ENCODE measurements around the gene ILDR2.

The ILDR2 gene

DNA sequence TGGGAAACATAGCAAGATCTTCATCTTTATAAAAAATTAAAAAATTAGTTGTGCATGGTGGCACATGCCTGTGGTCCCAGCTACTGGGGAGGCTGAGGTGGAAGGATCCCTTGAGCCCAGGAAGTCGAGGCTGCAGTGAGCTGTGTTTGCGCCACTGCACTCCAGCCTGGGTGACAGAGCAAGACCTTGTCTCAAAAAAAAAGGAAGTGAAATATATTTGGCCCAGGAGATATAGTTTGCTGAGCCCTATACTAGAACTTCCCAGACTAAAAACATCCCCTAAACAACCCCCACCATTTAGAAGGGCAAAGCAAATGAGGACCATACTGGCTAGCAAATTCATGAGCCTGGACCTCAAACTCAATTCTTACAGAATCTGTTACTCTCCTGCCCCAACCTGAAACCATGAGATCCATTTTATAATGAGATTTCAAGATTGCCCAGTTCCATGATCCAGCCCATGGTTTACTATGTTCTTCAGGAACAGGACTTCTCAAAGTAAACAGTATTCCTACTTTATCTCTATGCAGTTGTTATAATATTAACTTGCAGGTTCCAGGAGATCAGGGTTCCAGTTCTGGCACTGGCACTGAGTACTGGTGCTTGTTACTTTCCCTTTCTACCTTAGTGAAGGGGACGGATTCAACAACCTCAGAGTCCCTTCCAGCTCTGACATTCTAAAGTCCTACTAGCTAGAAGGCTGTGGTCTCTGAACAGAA is 50.4 kb downstream of the ILDR2 start:
- no peak for DNase-seq

DNA sequence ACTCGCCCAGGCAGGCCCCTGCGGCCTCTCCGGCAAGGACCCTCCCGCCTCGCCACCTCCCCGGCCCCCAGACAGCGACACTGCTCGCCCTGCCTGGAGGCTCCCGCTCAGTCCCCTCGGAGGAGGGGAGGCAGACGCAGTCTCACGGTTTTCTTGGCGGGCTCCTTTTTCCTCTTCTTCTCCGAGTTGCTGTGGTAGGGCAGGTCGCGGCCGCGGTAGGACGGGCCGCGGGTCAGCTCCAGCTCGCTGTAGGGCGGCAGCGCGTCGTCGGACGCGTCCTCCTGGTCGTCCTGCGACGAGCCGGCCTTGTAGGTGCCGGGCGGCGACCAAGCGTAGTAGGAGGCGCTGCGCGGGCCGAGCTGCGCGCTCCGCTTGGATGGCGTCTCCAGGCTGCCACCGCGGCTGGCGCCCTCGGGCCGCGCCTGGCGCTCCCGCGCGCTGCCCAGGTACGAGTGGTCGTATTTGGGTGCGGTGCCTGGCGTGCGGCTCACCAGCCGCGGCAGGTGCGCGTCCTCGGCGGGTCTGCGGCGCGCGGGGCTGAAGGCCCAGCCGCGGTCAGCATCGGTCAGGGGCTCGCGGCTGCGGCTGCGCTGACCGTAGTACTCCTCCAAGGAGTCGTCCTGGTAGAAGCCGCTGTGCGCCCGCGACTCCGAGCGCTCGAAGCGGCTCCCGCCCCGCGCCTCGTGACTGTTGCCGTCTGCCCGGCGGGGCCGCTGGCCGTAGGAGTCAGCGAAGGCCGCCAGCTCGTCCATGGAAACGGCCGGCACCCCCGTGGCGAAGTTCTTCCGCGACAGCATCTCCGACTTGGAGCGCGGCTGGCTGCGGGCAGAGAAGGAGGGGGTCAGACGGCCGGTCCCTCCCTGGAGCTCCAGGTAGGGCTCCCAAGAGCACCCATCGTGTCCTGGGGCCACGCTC is 54.5 kb downstream of the ILDR2 start:
- DNase-seq = no peak

DNA sequence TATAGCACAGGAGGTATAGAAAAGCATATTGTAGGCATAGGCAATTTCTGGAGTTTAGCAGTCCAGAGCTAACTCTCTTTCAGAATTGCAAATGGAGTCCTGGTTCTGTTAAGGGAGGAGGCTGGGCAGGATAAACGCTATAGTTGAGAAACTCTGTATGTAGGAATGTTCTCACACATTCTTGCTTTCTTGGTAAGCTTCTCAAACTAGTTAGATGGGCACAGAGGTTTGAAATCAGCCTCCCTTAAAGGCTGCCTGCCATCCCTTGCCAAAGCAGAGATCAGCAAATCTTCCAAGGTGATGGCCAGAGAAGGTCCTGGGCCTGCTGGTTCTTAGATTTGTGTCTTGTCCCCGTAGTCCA is 56.4 kb downstream of the ILDR2 start:
- DNase-seq = no peak

DNA sequence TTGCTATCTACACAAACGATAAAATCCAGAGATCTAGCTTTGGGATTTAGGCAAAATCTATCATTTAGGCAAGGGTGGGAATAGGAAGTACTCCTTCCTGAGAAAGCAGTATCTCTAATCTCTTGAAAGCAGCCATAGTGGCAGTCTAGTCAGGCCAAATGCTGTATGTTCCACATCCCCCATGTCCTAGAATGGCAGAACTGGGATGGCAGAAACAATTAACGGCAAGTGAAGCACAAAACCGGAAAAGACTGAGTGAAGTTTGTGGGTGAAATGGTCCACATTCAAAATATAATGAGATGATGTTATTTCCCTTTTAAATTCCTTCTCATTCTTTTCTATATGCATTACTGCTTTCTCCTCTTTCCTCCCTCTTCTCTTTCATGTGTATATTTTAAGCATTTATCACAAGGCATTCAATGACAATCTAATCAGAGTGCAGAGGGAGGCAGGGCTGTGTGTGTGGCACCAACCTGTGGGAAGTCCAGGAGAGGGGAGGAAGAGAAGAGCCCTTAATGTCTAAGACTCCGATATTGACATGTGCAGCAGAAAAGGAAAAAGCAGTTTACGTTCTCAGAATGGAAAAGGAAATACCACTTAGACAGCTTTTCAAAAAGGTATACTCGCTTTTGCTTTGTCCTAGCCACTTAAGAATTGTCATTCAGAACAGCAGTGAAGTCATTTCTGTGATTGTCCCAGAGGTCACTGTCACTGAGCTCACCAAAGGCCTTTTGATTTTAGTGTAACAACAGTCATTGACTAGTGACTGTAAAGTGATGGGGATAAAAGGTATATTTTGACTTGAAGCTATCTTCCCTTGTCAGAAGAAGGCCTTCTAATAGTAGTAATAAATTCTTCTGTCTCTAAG is 57.0 kb downstream of the ILDR2 start:
- no peak for DNase-seq

DNA sequence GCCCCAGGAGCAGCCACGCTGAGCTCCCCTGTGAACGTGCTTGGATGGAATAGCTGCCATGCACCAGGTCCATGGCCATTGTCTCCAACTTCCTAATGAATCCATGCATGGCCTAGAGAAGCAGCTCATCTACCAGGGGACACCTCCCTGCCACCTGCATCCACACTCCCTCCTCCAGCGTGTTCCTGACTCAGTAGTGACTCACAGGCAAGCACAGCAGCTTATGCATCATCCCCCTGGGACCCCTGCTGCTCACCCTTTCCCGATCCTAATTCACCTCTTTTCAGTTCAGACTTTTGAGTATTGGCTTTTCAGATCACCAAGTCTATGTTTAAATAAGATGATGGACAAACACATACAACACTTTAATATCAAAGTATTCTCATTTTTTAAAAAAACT is 59.4 kb downstream of the ILDR2 start:
- peak; percentile 14 for DNase-seq

DNA sequence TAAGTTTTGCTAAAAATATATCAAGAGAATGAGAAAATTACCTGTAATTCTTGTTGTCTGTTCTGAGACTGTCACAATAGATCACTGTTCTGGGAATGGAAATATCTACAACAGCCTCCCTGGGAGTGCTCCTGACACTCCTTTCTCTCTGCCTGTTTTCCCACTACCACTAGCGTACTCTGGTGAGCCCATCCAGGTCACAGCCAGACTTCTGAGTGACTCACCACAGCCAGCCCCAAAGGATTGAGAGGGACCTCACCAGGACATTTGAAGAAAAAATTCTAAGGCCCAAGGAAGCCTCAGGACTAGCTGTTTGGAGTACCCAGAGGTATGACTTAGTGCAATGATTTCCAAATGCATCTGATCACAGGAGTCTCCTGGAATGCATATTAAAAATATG is 60.3 kb downstream of the ILDR2 start:
- no peak for DNase-seq

DNA sequence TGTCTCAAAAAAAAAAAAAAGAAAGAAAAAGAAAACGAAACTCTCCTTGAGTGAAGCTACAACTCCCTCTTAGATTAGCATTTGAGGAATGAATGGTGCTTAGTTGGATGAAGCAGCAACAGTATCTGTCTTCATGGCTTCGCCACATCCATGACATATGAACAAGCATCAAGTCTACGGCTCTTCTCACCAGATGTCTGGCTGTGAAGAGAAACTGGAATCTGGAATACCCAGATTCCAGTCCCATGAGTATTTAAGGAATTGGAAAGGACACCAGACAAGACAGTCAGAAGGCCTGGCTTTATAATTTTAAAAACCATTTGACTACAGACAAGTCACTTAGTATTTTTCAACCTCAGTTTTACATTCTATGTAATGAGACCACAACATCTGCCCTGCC is 61.2 kb downstream of the ILDR2 start:
- peak; percentile 39 for DNase-seq

DNA sequence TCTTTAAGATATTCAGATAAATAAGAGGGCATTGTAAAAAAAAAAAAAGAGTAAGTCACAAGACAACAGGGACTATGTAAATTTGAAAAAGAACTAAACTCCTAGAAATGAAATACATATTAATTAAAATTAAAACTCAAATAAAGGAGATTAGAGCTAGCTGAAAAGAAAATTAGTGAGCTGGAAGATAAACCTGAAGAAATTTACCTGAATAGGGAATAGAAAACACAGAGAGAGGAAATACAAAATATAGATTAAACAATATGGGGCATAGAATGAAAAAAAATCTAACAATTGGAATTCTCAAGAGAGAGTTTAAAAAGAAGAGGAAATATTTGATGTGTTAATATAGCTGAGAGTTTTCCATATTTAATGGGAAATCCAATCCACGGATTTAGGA is 63.7 kb downstream of the ILDR2 start:
- DNase-seq = no peak

DNA sequence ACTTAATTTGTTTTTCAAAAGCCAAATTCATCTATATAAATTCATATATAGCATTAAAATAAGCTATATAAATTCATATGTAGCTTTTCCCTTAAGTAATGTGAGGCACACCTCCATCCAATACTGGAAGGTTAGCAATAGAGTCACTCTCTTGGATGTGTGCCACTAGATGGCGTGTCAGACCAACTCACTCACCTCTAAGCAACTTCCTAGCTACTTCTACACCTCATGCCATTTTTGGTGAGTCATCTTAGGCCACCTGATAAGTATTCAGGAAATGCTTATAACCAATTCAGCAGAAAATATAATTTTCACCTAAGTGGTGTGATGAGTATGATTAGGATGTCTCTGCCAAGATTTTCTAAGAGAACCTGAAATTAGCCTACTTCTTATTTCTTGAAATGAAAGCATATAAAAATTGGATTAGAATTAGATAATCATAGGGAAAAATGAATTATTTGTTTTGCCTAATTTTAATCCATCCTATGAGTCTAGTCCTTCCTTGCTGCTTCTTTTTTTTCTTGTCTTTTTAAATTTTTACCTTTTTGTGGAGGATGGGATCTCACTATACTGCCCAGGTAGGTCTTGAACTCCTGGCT is 64.8 kb downstream of the ILDR2 start:
- DNase-seq = peak; percentile 78

DNA sequence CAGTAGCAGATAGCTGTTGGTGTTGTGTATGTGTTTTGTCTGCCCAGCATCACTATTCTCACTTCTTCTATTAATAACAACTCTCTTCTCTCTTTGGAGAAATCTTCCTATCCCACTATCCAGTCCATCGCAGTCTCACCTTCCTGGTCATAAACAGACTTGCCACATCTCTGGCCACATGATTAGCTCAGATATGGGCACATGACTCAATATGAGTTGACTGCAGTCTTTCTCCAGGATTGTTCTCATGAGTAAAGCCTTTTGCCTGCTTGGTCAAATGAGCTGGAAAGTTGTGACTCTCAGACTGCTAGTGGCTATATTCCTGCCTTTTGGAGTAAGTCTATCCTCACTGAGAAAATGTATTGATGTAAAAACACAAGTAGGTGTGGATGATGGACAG is 66.4 kb downstream of the ILDR2 start:
- DNase-seq = no peak

DNA sequence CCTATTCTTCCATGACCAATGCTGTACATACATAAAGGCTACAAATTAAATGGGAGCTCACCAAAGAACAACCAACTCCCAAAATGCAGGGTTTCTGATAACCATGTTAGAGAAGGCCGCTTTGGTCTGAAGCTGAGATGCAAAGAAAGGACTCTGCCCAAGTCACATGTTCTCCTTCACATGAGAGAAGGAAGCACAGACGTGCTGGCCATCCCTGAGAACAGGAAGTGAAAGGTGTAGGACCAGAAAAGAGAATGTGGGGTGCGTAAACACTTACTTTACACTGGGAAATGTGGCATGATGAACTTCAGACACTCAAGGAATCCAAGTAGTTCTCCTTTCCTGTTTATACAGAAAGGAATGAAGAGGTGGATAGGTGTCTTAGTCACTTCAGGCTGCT is 67.6 kb downstream of the ILDR2 start:
- DNase-seq = no peak

DNA sequence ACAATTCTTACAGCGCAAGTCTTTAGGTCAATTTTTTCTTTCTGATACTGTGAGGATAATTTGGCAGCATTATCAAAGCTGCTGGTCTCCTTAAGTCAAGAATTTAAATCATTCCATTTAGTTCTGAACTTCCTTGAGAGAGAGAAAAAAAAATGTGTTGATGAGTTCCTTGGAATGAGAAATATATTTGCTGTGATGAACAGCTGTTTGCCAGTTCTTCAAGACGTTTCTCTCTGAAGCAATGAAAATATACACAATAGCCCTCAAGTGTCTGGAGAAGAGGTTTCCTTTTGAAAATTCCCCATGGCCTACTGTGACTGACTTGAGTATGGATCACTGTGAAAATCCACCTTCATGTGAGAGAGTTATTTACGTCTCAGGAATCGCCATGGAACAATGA is 68.3 kb downstream of the ILDR2 start:
- no peak for DNase-seq

DNA sequence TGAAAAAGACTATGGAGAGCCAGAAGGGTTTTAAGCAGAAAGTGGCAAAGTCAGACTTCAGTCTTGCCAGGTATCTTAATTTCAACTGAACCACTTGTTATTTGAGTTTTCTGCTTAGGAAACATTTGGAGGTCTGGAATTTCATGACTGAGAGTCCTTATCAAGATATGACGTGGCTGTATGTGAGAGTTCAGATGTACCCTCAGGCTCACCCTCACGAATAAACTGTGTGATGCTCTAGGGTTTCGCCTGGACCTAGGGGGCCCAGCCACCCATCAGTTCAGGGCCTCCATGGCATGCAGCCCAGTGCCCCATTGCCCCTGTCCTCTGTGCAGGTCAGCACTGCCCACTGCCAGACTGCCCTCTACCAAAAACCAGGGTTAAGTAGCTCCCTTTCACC is 68.7 kb downstream of the ILDR2 start:
- no peak for DNase-seq

DNA sequence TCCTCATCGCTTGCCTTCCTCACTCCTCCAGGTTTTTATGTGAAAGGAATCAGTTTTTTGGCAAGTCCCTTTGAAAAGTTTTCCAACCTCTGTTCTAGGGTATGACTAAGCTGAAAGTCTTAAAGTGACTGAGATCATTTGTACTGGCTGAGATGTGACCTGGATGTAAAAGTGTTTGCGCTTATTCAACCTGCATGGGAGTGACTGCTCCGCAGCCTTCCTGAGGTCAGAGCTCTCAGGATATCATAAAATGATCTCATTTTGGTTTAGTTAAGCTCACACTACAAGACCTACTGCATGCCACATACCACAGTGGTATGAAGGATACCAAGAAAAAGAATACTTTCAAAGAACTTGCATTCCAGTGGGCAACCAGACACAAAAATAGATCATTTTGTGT is 69.4 kb downstream of the ILDR2 start:
- peak; percentile 54 for DNase-seq

DNA sequence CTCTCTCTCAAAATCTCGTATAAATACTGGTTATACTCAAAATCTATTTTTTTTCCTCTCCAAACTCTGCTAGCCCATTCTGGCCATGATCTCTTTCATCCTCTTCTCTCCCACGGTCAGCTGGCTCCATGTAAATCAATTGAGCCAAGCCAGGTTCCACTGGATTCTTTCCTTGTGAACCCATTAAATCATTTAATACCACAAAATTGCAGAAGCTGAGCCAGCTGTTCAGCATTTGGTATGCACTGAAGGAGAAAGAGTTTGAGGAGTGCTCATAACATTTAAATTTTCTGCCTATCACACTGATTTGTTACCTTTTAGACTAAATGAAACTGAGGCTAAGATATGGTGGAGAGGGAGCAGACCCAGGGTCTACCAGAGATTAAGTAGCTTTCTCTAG is 70.2 kb downstream of the ILDR2 start:
- DNase-seq = peak; percentile 29

DNA sequence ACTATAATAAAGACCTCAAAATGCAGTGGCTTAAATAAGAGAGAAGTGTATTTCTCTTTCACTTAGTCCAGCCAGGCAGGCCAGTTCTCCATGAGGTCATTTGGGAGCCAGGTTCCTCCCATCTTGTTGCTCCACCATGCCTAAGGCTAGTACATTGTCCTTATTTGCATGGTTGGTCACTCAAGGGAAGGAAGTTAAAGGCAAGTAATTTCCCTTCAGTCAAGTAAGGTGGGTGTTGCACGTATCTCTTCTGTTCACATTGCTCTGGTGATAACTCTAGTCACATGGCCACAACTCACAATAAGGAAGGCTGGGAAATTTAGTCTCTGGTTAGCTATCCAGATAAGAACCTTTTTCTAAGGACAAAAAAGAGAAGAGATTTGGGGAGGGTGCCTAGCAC is 72.1 kb downstream of the ILDR2 start:
- DNase-seq = no peak

DNA sequence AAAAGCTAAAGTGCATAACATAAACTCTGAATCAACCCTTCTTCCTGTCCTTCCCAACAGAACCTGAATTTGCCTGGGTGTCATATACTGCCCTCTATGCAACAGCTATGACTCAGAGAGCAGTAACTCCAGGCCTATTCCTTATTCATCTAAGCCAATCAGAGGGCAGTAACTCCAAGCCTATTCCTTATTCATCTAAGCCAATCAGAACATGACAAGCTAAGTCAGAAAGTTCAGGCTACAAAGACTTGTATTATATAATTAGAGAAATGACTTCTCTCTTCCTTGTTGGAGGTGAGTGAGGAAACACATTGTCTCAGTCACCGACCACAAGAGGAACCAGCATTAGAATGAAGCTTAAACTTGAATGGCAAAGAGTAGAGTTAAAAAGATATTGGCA is 73.1 kb downstream of the ILDR2 start:
- peak; percentile 23 for DNase-seq

DNA sequence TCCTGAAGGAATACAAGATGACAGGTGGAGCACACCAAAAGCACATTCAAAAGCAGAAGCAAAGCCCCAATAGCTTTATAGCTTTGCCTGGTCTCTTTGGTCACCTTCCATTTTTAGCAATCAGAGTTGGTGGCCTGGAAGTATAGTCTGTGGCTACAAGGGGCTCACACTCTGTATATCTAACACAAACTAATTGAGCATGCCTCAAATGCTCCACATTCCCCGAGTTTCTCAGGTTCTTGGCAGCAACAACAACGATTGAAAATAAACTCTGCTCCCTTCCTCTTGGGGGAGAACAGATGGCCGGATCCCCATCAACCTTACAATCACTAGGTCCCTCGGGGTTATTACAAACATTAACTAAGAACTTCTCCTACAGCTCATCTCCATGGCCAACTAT is 74.4 kb downstream of the ILDR2 start:
- DNase-seq = no peak

DNA sequence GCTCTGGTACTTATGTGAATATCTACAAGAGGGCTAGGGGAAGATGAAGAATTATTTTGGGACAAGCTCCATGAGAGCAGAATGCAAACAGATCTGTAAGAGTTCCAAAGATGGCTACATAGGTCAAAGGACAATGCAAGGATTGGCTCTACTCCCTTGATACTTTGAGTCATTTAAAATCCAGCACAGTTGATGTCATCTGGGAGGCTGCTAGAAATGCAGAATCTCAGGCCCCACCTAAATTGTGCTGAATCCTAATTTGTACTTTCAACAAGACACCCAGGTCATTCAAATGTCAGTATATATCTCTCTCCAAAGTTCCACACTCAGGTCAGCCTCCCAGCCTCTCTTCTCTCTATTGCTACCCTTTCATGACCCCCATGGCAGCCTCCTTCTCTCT is 75.6 kb downstream of the ILDR2 start:
- no peak for DNase-seq

DNA sequence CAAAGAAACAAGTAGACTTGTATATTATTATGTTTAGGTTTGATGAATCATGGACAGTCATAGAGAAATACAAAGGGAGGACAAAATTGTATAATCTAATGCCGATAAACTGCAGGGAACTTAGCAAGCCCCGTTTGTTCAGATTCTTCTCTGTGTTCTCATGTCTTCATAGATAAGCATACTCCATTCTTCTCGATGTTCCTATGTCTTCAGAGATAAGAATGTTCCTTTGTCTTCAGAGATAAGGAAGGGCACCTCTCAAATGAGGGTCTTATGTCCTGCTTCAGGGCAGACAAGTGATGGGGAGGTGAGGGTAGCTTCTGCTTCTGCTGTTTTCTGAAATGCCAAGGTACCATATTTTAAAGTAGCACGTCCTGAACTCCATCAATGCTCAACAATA is 79.6 kb downstream of the ILDR2 start:
- DNase-seq = no peak

DNA sequence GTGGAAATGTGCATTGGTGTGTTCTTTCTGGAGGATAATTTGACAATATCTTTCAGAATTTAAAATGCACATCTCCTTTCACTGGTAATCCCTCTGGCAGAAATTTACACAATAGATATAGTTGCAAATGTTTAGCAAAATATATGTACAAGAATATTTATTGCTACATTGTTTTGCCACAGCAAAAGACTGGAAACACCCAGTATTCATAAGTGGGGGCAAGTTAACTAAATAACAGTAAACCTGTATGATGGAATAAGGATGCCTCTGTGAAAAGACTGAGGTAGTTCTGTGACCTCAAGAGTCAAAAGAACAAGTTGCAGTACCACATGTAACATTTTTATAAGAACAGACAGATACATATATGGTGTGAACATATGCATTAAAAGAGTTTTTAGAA is 85.6 kb downstream of the ILDR2 start:
- DNase-seq = no peak

DNA sequence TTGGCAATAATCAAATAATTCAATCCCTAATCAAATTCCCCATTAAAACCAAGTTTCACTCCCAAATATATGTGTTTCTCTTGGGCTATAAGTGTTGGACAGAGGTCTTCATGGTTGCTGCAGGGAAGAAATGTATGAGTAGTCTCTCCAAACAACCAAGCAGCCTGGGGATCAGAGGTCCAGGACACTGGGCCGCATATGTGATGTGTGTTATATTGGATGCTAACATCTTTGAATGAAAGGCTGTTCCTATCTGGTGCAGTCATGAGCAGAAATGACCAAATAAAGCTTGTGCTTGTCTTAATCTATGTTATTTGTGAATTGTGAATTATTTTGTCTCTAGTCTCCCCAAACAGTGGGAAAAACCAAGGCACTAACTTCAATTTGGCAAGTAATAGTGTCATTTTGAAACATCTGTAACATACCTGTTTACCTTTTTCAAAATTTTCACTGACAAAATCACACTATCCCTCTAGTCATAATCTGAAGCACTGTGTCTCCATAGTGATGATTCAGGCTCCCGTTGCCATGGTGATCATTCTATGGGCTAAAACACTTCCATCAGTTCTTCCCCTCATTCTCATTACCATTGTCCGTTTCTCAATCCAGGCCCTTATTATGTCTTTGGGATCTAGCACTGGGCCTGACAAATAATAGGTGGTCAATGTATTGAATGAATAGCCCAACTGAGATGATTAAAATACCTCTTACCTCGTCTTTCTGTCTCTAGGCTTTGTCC is 86.8 kb downstream of the ILDR2 start:
- DNase-seq = no peak
